Loucy (cell line): Measurements from ENCODE around the gene KLLN.

Experiments
- CTCF ChIP-seq: fragments of 200-600 bp; sonication (generic); conservative IDR thresholded peaks from 2 replicates; pipeline ENCODE4 v1.5.1; 2014; ENCODE audit warnings: mild to moderate bottlenecking, antibody characterized with exemption, low read length
- EZH2phosphoT487 ChIP-seq: fragments of 200-600 bp; IDR thresholded peaks from 2 replicates; pipeline ENCODE4 v1.6.1; 2018; ENCODE audit warnings: antibody characterized with exemption, mild to moderate bottlenecking, moderate library complexity, borderline replicate concordance

- no peak for TF ChIP-seq EZH2phosphoT487
- no peak for TF ChIP-seq CTCF
Observed at GRCh38 chr10:87827681-87828080, 35.7 kb downstream of the KLLN start.
